GM21576 (cell line): ENCODE data around the gene OSBPL5.

ENCODE experiments used
- ATAC-seq: cut with Tn5 transposase; IDR thresholded peaks from one replicate; pipeline ENCODE4 v1.9.1; 2021; ENCODE audit warnings: mild to moderate bottlenecking, moderate library complexity; ENCODE audit not compliant: unreplicated experiment

The OSBPL5 gene, protein sequence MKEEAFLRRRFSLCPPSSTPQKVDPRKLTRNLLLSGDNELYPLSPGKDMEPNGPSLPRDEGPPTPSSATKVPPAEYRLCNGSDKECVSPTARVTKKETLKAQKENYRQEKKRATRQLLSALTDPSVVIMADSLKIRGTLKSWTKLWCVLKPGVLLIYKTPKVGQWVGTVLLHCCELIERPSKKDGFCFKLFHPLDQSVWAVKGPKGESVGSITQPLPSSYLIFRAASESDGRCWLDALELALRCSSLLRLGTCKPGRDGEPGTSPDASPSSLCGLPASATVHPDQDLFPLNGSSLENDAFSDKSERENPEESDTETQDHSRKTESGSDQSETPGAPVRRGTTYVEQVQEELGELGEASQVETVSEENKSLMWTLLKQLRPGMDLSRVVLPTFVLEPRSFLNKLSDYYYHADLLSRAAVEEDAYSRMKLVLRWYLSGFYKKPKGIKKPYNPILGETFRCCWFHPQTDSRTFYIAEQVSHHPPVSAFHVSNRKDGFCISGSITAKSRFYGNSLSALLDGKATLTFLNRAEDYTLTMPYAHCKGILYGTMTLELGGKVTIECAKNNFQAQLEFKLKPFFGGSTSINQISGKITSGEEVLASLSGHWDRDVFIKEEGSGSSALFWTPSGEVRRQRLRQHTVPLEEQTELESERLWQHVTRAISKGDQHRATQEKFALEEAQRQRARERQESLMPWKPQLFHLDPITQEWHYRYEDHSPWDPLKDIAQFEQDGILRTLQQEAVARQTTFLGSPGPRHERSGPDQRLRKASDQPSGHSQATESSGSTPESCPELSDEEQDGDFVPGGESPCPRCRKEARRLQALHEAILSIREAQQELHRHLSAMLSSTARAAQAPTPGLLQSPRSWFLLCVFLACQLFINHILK

DNA sequence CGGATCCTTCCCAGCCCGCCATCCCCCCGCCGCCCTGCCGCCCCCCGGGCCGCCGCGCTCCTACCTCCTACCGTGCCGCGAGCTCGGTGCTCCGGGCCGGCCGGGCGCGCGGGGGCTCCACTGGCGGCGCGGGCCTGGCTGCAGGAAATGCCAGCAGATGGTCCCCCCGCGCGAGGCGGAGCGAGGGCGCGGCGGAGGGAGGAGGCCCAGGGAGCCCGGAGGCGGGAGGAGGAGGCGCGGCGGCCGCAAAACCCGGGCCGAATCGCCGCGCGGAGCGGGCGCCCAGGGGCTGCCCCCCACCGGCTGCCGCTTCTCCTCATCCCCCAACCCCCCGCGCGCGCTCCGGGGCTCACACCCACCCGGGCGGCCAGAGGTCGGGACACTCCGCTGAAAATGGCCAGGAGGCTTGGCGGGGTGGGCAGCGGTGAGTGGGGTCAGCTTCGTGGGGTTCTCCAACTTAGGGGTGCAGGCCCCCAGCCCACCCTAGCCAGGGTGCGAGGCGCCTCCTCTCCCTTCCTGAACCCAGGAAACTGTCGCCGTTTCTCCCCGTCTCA lies at the start of gene OSBPL5:
Gene OSBPL5 (minus strand): TSS at position 159 of the 554 bp plus-strand sequence. CDS start 36,162 bp downstream, outside the sequence.
- no peak for ATAC-seq

DNA sequence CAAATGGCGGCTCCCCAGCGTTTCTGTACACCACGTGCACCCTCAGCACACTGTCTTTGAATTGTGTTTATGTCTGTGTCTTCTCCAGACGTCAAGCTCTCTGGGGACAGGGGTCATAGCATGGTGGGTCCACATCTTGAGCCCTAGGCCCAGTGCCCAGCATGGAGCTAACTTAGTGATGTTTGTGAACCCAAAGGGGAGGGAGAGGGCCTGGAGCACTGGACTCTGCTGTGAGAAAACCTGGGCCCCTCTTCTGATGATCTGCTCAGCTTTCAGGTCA lies 49.2 kb upstream of the OSBPL5 start:
- no peak for ATAC-seq

DNA sequence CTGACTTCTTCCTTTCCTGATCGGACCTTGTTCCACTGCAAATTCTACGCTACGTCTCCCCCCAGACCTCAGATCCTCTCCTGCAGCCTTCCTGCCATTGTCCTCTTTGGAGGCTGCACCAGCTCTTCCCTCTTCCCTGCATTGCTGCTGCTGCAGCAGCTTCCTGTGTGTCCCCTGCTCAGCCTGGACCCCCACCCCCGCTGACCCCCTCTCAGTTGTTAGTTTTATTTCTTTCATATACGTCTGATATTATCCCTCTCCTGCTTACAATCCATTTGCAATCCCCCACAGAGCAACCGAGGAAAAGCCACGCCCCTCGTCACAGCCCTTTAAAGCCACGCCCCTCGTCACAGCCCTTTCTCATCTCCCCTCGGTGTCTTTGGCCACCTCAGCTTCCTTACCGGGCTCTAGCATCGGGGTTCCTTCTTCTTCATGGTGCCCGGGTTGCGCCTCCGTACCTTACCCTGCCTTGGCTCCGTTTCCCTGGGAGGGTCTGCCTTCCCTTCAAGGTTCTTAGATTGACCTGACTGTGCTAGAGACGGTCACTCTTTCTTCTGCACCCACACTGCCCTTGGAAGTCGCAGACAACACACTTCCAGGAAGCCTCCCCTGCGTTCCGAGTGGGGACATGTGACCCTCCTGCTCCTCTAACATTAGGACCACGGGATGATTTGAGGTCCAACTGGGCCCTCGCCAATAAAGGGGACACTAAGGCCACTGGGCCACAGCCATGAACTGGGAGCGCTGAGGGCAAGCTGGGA lies 48.7 kb upstream of the OSBPL5 start:
- ATAC-seq = no peak

DNA sequence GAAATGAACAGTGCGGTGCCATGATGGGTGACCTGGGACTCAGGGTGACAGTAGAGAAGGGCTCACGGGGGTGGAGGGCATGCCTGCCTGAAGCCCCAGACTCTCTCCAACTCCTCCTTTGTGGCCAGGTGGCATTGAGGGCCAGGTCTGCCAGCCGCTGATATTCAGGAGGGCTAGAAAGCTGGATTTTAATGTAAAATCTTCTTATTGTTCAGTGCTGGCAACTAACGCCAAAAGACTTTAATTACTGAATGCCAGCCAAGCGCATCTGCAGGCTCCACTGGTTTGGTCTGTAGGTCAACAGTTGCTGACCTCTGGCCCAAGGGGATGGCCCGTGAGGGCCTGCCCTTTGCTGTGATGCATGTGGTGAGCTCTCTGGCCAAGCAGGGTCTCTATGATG lies 43.2 kb upstream of the OSBPL5 start:
- no peak for ATAC-seq

DNA sequence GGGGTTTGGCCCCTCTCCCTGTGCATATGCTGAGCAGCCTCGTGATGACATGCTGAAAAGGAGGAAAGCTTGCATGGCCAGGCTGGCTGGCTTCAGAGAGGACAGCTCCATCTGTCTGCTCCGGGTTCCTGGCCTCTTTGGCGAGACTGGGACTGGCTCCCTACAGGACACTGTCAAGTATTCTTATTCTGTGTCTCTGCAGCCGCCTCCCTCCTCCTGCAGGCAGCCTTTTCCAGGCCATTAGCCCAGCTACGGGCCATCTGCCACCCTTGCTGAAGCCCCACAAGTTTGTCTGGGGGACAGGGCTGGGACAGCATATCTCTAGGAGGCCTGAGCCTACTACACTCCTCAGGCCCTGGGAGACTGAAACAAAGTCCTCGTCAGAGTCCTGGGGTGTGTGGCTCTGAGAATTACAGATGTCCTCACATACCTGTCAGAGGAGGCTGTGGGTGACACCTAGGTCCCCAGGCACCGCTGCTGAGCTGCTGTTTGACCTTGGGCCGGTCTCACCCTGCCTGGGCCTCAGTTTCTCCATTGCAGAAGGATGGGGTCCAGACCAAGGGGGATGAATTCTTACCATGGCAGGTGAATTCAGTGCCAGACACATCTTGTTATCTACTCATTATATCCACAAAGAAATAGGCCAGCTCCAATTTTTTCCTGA lies 42.5 kb upstream of the OSBPL5 start:
- no peak for ATAC-seq

DNA sequence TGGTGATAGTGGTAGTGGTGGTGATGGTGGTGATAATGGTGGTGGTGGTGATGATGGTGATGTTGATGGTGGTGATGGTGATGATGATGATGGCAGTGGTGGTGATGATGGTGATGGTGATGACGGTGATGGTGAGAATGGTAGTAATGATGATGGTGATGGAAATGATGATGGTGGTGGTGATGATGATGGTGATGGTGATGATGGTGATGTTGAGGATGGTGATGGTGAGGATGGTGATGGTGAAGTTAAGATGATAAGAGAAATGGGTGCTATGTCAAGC lies 41.8 kb upstream of the OSBPL5 start:
- no peak for ATAC-seq

DNA sequence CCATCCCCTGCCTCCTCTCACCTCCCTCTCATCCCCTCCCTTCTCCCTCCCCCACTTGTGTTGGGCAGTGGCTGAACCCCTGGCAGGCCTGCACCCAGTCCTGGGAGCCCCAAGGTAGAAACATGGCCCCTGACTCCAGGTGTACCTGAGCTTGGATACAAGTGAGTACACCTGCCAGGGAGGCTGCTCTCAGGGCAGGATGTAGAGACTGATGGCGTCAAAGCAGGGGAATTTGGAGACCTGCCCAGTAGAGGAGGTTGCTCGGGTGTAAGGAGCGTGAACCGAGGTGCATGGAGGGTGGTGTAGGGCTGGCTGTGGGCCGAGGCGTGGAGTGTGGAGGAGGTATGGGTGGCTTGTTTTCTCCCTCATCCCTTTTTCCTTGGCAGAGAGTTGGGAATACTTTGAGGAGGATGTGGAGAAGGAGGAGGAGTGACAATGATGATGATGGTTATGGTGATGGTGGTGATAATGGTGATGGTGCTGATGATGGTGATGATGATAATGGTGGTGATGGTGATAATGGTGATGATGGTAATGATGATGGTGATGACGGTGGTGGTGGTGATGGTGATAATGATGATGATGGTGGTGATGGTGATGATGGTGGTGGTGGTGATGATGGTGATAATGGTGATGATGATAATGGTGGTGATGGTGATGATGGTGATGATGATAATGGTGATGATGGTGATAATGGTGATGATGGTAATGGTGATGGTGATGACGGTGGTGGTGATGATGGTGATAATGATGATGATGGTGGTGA lies 41.2 kb upstream of the OSBPL5 start:
- no peak for ATAC-seq

DNA sequence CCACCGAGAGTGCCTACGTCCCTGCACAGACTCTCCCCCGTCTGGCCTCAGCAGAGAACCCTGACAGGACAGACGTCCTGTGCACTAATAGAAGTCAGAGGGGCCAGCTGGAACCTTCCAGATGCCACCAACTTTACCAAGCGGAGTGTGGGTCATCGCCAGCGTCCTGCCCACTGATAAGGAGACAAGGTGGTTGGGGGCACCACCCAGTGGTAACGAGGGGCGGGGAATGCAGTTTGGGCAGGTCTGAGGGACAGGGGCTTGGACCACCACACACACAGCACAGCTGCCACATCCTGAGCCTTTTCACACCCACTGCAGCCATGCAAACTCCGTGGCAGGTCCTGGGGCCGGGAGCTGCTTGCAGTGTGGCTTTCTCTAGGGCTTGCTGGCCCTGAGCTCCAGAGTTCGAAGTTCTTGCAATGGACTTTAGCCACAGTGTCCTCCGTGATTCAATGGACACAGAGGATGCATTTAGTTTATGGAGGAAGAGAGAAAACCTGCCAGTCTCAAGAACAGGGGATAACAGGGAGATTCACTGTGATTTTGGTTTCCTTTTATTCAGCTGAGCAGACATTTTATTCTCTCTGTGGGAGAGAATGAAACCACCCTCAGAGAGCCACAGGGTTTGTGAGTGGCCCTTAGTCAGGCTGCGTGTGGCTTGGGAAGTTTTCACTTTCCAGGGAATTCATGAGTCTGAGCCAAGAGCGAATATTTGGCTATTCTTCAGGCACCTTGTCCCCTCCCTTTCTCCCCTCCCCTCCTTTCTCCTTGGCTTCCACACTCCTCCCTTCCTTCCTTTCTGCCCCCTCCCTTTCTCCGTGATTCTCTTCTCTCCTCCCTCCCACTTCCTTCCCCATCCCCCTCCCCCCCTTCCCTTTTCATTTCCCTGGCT lies 40.4 kb upstream of the OSBPL5 start:
- ATAC-seq = no peak

DNA sequence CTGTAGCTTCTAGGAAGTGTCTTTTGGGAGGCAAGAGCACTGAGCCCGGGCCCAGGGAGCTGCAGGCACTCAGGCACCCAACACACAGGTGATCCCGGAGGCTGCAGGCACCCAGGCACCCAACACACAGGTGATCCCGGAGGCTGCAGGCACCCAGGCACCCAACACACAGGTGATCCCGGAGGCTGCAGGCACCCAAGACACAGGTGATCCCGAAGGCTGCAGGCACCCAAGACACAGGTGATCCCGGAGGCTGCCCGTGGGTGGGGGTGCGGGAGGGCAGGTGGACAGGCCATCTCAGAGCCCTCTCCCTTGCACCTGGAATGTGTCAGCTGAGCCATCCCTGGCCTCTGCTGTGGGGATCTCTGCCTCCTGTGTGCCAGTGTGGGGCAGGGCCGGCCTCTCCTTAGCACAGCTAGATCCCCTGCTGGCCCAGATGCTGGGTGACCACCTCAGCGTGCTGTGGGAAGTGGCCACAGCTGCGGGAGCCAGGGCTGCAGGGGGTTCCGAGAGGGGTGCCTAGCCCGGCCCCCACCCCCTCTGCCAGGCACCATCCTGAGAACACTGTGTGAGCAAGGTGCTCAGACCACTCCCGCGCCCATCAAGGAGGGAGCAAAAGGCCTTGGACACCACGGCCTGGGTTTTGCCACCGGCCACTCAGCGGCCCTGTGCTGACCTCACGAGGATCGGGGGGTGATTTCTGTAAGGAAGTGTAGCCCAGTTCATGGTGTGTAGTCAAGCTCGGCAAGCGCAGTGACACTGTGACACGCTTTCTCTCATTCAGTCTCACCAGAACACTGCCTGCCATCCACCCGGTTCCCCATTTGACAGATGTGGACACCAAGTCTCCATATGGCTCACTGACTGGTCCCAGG lies 39.3 kb upstream of the OSBPL5 start:
- no peak for ATAC-seq

DNA sequence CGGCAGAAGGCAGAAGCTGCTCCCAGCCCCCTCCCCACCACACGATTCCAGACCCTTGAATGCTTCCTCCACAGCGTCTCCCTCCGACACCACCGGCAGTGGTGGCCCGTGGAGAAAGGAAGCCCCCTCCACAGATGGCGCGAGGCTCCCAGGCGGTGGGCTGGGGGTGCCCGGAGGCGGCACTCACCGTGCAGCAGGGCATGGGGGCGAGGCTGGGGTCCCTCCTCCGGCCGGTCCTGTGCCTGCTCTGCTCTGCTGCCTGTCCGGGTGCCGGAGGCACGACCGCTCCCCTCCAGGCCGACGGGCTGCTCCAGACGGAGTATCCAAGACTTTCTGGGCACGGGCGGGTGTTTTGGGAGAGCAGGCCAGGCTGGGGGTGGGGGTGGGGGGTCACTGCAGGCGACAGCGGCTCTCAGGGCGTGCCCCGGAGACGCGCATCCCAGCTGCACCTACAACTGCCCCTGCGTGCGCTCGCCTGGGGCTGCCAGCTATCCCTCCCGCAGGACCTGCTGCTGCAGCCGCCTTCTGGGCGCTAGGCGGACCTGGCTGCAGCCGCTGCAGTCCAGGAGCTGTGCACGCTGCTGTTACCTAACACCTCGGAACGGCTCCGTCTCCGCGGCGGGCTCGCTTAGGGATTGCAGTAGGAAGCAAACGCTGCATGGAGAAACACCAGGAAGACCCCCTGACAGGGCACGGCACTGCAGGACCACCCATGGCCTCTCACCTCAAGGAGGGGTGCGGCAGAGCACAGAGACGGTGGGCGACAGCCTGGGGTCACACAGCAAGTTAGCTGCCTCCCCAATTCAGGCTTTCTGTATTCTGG lies 38.3 kb upstream of the OSBPL5 start:
- ATAC-seq = no peak

DNA sequence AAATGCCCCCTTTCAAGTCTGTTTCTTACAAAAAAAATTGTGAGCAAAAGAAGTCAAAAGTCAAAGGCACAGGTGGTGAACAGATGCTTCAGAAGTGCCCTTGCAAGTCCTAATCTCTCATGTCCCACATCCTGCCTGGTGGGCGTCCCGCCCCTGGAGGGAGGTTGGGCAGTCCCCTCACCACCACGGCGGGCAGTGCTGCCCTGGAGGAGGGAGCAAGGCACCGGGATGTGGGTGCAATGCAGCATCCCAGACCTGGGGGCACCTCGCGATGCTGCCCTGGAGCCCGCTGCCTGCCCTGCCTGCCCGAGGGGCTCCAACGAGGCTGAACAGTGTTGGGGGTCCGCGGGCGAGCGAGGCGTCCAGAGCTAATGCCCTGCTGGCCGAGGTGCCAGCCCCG lies 37.6 kb upstream of the OSBPL5 start:
- ATAC-seq = no peak

DNA sequence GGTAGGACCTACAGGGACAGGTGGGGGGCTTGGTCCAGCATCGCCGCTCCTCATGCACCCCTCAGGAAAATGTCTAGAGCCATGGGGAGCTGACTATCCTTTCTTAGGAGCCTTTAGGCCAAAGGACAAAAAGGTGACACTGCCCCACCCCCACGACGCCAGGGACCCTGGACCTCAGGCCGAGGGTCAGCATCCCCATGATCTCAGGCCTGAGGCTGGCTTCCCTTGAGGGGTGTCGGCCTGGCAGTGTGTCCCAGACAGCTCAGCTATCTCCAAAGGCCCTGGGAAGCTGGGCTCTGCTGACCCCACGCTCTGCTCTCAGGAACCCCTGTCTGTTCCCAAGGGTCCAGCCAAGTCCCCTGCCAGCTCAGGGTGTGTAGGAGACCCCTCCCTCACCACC lies 37.2 kb upstream of the OSBPL5 start:
- ATAC-seq = no peak

DNA sequence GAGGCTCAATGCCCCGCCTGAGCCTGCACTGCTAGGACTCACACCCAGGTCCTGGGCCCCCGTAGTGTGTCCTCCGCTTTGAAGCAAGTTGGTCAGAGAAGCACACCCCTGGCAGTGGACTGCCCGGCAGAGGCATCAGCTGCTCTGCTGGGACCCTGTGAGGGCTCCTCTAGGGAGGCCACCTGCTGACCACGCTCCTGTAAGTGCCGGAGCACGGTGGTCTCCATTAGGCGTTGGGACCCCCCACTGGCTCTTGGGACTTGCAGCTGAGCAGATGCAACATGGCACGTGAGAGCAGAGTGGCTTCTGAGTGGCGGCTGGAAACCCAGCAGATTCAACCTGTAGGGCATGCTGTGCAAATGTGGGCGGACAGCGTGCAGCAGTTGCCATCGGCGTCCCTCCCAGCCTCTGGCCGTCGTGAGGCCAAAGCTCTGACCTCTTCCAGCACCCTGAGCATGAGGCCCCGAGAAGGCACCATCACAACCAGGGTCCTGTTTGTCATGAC lies 36.6 kb upstream of the OSBPL5 start:
- no peak for ATAC-seq

DNA sequence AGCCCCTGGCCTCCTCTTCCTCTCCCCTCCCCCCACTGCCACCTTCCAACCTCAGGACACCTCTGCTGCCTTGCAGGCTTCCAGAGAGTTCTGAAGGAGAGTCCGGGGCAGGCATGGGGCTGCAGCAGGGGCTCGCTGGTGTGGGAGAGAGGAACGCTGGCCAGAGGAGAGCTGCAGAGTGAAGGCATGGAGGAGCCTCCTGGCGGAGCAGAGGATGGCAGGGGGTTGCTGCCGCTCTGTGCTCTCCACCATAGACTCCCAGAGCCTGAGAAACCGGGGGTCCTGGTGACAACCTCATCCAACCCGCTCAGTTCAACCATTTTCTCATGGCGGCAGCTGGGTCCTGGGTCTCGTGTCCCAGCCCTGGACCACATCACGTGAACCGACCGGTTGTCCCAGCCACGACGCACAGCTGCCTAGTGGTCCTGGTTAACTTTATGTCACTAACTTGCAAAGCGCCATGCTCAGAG lies 36.0 kb upstream of the OSBPL5 start:
- no peak for ATAC-seq

DNA sequence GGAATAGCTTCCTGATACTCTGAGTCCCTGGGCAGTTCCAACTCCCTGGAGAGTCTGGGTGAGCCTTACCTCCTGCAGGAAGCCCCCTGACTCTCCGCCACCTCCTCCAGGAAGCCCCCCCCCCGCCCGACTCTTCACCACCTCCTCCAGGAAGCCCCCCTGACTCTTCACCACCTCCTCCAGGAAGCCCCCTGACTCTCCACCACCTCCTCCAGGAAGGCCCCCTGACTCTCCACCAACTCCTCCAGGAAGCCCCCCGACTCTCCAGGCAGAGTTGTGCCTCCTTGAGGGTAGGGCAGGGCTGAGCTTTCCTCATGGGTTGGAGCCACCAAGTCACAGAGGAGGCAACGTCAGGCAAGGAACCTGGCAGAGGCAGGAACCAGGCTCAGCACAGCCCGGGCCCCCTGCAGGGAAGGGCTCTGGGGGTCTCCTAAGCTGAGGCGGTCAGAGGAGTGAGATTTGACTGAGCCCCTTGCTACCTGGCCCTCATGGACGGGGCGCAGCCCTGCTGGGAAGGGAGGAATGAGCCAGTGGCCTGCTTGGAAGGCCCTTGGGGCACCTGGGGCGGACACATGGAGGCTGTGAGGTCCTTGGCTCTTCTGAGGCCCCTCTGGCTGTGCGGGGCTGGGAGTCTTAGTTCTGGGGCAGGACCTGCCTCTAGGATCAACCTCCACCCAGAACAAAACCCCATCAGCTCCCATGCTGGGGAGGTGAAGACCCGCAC lies 35.4 kb upstream of the OSBPL5 start:
- ATAC-seq = no peak

DNA sequence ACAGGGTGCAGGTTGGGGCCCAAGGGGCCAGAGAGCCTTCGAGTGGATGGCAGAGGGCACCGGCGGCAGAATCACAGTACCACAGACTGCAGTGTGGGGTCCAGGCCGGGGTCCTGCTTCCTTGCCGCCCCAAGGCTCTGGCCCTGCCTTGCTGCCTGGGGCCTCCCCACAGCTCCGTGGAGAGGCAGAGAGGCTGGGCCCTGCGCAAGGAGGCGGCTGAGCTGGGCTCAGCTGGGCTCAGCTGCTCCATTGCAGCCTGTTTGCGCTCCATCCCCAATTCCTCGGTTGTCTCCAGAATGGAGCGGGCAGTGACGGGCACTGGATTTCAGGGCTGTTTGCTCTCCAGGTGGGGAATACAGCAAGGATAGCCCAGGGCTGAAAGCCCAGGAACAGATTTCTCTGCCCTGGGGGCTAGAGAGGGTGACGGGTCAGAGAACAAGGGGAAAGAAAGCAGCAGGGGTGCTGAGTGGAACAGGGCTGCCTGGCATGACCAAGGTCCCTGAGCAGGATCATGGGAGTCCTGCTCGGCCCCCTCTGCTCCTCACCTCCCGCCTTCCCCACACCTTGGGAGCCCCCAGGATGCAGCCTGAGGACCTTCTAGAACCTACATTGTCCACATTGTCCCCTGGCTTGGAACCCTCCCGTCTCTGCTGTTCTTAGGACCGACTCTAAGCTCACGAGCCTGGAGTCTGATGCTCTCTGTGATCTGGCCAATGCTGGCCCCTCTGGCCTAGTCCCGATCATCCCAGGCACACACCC lies 34.6 kb upstream of the OSBPL5 start:
- no peak for ATAC-seq
